ENCODE data around the gene CCNL1.
"Not testable (repeated sequence)": the region's sequence is repeated elsewhere in the genome, so short reads cannot be mapped to it uniquely, and the experiment has no call there.

Gene CCNL1

GRCh38 chr3:157175691-157176507 lies 16.0 kb upstream of the CCNL1 start:
- DNase-seq (ENCODE audit: low spot score), result peak; percentile 65
- TF ChIP-seq CTCF (IDR thresholded peaks at IDR 0.05; ENCODE audit: extremely low read depth, missing control alignments), result no peak

- TF ChIP-seq CTCF (IDR thresholded peaks at IDR 0.05; ENCODE audit: extremely low read depth, missing control alignments), result no peak
- peak; percentile 94 for DNase-seq (ENCODE audit: low spot score)
Observed at GRCh38 chr3:157174649-157175498, 14.9 kb upstream of the CCNL1 start.

GRCh38 chr3:157174290-157174648 lies 14.3 kb upstream of the CCNL1 start:
- no peak for TF ChIP-seq CTCF (IDR thresholded peaks at IDR 0.05; ENCODE audit: extremely low read depth, missing control alignments)

GRCh38 chr3:157173343-157173742 lies 13.4 kb upstream of the CCNL1 start:
- DNase-seq (ENCODE audit: low spot score), result not testable (repeated sequence)

More at GRCh38 chr3:157174290-157174648, 14.3 kb upstream of the CCNL1 start:
- DNase-seq (ENCODE audit: low spot score), result no peak

- TF ChIP-seq CTCF (IDR thresholded peaks at IDR 0.05; ENCODE audit: extremely low read depth, missing control alignments), result no peak
- DNase-seq (ENCODE audit: low spot score), result no peak
Observed at GRCh38 chr3:157172746-157173145, 12.8 kb upstream of the CCNL1 start.

- no peak for DNase-seq (ENCODE audit: low spot score)
Observed at GRCh38 chr3:157170861-157171260, 10.9 kb upstream of the CCNL1 start.

More at GRCh38 chr3:157170861-157171260, 10.9 kb upstream of the CCNL1 start:
- TF ChIP-seq CTCF (IDR thresholded peaks at IDR 0.05; ENCODE audit: extremely low read depth, missing control alignments), result no peak

All from GM20000 (cell line).